Keratinocyte (primary cell): ENCODE results near the gene GJB4. TPM values are rescaled to one million over a fixed set of nuclear protein-coding genes. Genes with fewer than 3 reads are reported as not detected.
"Not testable (repeated sequence)": the region's sequence is repeated elsewhere in the genome, so short reads cannot be mapped to it uniquely, and the experiment has no call there.

ENCODE experiments used
- DNase-seq: peaks from one replicate; pipeline ENCODE4 v3.0.0-alpha.2; 2011; ENCODE audit warnings: low read depth, missing footprints, low spot score
- FAIRE-seq: peaks from 2 replicates; lab custom pipeline; 2011; peaks lifted over from hg19 to GRCh38; lab: Jason Lieb, UNC
- H2AFZ ChIP-seq: 2 replicates; pipeline ENCODE4 v1.6.0; 2012; ENCODE audit warnings: low read length, control low read depth, inconsistent platforms; ENCODE audit not compliant: control insufficient read depth
- H3K27ac ChIP-seq: 2 replicates; pipeline ENCODE4 v1.5.1; 2011; ENCODE audit warnings: low read length; ENCODE audit not compliant: control insufficient read depth, insufficient read depth
- H3K27me3 ChIP-seq: 3 replicates; pipeline ENCODE4 v1.6.0; 2011; ENCODE audit warnings: low read length; ENCODE audit not compliant: control insufficient read depth, insufficient read depth; ENCODE audit errors: extremely low read depth
- H3K36me3 ChIP-seq, 2 experiments: 2 replicates in 1 of 2; 3 replicates in 1 of 2; pipeline ENCODE4 v1.5.1; 2011; ENCODE audit warnings: low read length in 2 of 2, mild to moderate bottlenecking in 1 of 2; ENCODE audit not compliant: control insufficient read depth in 2 of 2, insufficient read depth in 2 of 2; ENCODE audit errors: extremely low read depth in 1 of 2
- H3K4me1 ChIP-seq: 3 replicates; pipeline ENCODE4 v1.5.1; 2011; ENCODE audit warnings: low read length; ENCODE audit not compliant: control insufficient read depth, insufficient read depth; ENCODE audit errors: extremely low read depth
- H3K4me2 ChIP-seq: 3 replicates; pipeline ENCODE4 v1.6.0; 2011; ENCODE audit warnings: low read depth, low read length; ENCODE audit not compliant: control insufficient read depth, insufficient read depth; ENCODE audit errors: extremely low read depth
- H3K4me3 ChIP-seq, 3 experiments: fragments of 200-600 bp in 1 of 3; sonication (generic) in 1 of 3; 2 replicates in 2 of 3; 3 replicates in 1 of 3; pipeline ENCODE4 v1.5.1; 2011 to 2016; ENCODE audit warnings: low read length in 3 of 3, mild to moderate bottlenecking in 3 of 3, control low read depth in 2 of 3, inconsistent platforms in 1 of 3, low read depth in 1 of 3, mixed read lengths in 1 of 3, mixed run types in 1 of 3, moderate library complexity in 1 of 3; ENCODE audit not compliant: control insufficient read depth in 2 of 3, insufficient read depth in 2 of 3; ENCODE audit errors: extremely low read depth in 1 of 3
- H3K79me2 ChIP-seq: 2 replicates; pipeline ENCODE4 v1.6.0; 2012; ENCODE audit warnings: low read length; ENCODE audit not compliant: control insufficient read depth, insufficient read depth
- H3K9ac ChIP-seq: 3 replicates; pipeline ENCODE4 v1.6.0; 2011; ENCODE audit warnings: low read length; ENCODE audit not compliant: control insufficient read depth, insufficient read depth; ENCODE audit errors: extremely low read depth
- H3K9me1 ChIP-seq: 3 replicates; pipeline ENCODE4 v1.6.0; 2011; ENCODE audit warnings: low read length; ENCODE audit not compliant: control insufficient read depth, insufficient read depth; ENCODE audit errors: extremely low read depth
- H3K9me3 ChIP-seq: 2 replicates; pipeline ENCODE4 v1.5.1; 2012; ENCODE audit warnings: low read depth, low read length; ENCODE audit not compliant: control insufficient read depth
- H4K20me1 ChIP-seq: 3 replicates; pipeline ENCODE4 v1.6.0; 2011; ENCODE audit warnings: low read length; ENCODE audit not compliant: control insufficient read depth, insufficient read depth; ENCODE audit errors: extremely low read depth
- EZH2 ChIP-seq: IDR thresholded peaks from one replicate; pipeline ENCODE4 v1.6.1; 2012; ENCODE audit warnings: inconsistent platforms, mild to moderate bottlenecking, low read length, moderate library complexity
- dilution Hi-C: fragments of 300-500 bp; cut with MboI; formaldehyde crosslinking; loops from one replicate; pipeline ENCODE4 v1.7.0; 2020; ENCODE audit warnings: low sequenced_read_pairs; ENCODE audit not compliant: extremely low pct_ligation_motif_present
- polyA plus RNA-seq, 5 experiments: library from polyadenylated mRNA; depleted of rRNA in 3 of 5; stranded (reverse) in 3 of 5; stranded (forward) in 1 of 5; unstranded in 1 of 5; fragments of >200 nt; gene quantifications; 1 replicate in 1 of 5; 2 replicates in 3 of 5; 3 replicates in 1 of 5; pipeline versions ENCODE4 v1.2.1 to v1.2.3, GENCODE V29; 2011 to 2012; ENCODE audit warnings: missing spikeins in 2 of 5, low read depth in 1 of 5, low replicate concordance in 1 of 5
- TF ChIP-seq, protein P1 (sequence below), 3 experiments: IDR thresholded peaks in 1 of 3; conservative IDR thresholded peaks in 1 of 3; optimal IDR thresholded peaks in 1 of 3; 2 replicates in 2 of 3; 3 replicates in 1 of 3; pipeline versions ENCODE3 to v1.5.1; 2011; ENCODE audit warnings: low read length in 3 of 3, mild to moderate bottlenecking in 3 of 3, moderate library complexity in 2 of 3, control low read depth in 1 of 3, inconsistent platforms in 1 of 3; ENCODE audit not compliant: insufficient read depth in 2 of 3; ENCODE audit errors: extremely low read depth in 1 of 3

Gene GJB4
- polyA plus RNA-seq, 1 donor (not counting 4 experiments of a cell fraction or from before 2014, with no cell fraction given), result 18.1 TPM

DNA sequence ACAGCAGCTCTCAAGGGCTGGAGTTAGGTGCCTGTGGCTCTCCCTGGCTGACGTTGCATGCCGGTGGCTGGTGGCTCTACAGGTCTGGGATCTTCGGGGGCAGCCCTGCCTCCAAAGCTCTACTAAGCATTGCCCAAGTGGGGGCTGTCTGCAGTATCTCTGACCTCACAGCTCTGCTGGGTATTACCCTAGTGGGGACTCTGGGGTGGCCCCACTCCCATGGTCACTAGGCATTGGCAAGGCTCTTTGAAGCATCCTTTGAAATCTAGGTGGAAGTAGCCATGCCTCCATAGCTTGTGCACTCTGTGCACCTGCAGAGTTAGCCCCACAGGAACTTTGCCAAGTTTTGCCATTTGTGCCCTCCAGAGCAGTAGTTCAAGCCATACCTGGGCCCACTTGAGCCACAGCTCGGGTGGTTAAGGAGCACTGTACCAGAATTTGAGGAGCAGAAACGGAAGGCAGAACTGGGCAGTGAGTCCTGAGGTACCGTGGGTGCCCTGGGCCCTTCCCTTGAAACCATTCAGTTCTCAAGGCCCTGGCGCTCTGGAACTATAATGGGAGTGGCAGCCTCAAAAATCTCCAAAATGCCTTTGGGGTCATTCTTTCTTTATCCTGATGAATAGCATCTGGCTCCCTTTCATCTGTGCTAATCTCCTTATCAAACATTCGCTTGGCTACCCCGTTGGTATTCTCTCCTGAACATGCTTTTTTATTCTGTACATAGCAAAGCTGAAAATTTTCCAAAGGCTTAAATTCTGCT lies 48.7 kb downstream of the GJB4 start:
- TF ChIP-seq EZH2, result no peak
- TF ChIP-seq, protein P1, sequence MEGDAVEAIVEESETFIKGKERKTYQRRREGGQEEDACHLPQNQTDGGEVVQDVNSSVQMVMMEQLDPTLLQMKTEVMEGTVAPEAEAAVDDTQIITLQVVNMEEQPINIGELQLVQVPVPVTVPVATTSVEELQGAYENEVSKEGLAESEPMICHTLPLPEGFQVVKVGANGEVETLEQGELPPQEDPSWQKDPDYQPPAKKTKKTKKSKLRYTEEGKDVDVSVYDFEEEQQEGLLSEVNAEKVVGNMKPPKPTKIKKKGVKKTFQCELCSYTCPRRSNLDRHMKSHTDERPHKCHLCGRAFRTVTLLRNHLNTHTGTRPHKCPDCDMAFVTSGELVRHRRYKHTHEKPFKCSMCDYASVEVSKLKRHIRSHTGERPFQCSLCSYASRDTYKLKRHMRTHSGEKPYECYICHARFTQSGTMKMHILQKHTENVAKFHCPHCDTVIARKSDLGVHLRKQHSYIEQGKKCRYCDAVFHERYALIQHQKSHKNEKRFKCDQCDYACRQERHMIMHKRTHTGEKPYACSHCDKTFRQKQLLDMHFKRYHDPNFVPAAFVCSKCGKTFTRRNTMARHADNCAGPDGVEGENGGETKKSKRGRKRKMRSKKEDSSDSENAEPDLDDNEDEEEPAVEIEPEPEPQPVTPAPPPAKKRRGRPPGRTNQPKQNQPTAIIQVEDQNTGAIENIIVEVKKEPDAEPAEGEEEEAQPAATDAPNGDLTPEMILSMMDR (optimal IDR thresholded peaks at IDR 0.05 in 1 of 3, IDR thresholded peaks at IDR 0.05 in 1 of 3, conservative IDR thresholded peaks at IDR 0.05 in 1 of 3; ENCODE audit: extremely low read depth in 1 of 3, insufficient read depth in 2 of 3, low read length in 3 of 3), result no peak
- H3K27ac ChIP-seq, result no peak overlapping the region
- H3K9me1 ChIP-seq, result no peaks in the 10 kb centered on the region
- FAIRE-seq (no peak), DNase-seq (no peak)
- no peaks in the 10 kb centered on the region for H3K79me2 ChIP-seq
- peaks cover 7% of the 10 kb centered on the region for H3K4me1 ChIP-seq
- H3K4me2 ChIP-seq, result no peak overlapping the region
- H3K36me3 ChIP-seq, result no peaks in the 10 kb centered on the region
- dilution Hi-C loops, result no loop called here
- no peak overlapping the region for H3K9ac ChIP-seq
- no peak overlapping the region for H2AFZ ChIP-seq
- no peaks in the 10 kb centered on the region for H4K20me1 ChIP-seq
- H3K4me3 ChIP-seq, result no peak overlapping the region
- H3K9me3 ChIP-seq, result no peaks in the 10 kb centered on the region
- no peaks in the 10 kb centered on the region for H3K27me3 ChIP-seq

DNA sequence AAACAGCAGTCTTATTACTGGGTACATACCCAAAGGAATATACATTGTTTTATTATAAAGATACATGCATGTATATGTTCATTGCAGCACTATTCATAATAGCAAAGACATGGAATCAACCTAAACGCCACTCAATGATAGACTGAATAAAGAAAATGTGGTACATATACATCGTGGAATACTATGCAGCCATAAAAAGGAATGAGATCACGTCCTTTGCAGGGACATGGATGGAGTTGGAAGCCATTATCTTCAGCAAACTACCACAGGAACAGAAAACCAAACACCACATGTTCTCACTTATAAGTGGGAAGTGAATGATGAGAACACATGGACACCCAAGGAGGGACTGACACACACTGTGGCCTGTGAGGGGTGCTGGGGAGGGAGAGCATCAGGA lies 51.2 kb downstream of the GJB4 start:
- H3K79me2 ChIP-seq, FAIRE-seq, H3K4me1 ChIP-seq, H3K9ac ChIP-seq, H3K9me3 ChIP-seq, H3K27ac ChIP-seq, H3K27me3 ChIP-seq, H3K4me2 ChIP-seq, dilution Hi-C loops, H3K36me3 ChIP-seq, H3K4me3 ChIP-seq, H3K9me1 ChIP-seq, H2AFZ ChIP-seq, H4K20me1 ChIP-seq, DNase-seq: not testable (repeated sequence)

Other genes with a start within 250 kb of the GJB4 start
- gene GJB5, start 4.7 kb upstream of the GJB4 start, polyA plus RNA-seq, result 169 to 244 TPM (median 235 TPM) in 3 replicates
- 133 to 176 TPM (median 163 TPM) in 3 replicates for gene GJB3, start 21.5 kb downstream of the GJB4 start, polyA plus RNA-seq
- 0.10 to 0.22 TPM in 2 of 3 replicates, not detected in the other for gene GJA4, start 33.3 kb downstream of the GJB4 start, polyA plus RNA-seq
- 50.5 to 74.5 TPM (median 51.5 TPM) in 3 replicates for gene SMIM12, start 100.0 kb downstream of the GJB4 start, polyA plus RNA-seq
- gene DLGAP3, start 169.9 kb downstream of the GJB4 start, polyA plus RNA-seq, result 0.01 to 0.14 TPM in 2 of 3 replicates, not detected in the other
- 22.8 to 33.4 TPM (median 26.4 TPM) in 3 replicates for gene TMEM35B, start 225.6 kb downstream of the GJB4 start, polyA plus RNA-seq